Peyer's patch (tissue), 4 donors: ENCODE data around the gene GBX2.

Experiments used
- POLR2A ChIP-seq, 2 donors: fragments of 450-650 bp; IDR thresholded peaks; one replicate each; pipeline ENCODE4 v1.5.1; 2017; ENCODE audit warnings: antibody characterized with exemption in 2 of 2, mild to moderate bottlenecking in 2 of 2, moderate library complexity in 2 of 2
- TF ChIP-seq, protein P1 (sequence below), 6 experiments: fragments of 450-650 bp in 4 of 6; fragments of 200-600 bp in 2 of 6; sonication (generic) in 1 of 6; IDR thresholded peaks; one replicate each; pipeline ENCODE4 v1.5.1; 2017 to 2019; ENCODE audit warnings: antibody characterized with exemption in 6 of 6, mild to moderate bottlenecking in 3 of 6, moderate library complexity in 1 of 6

DNA sequence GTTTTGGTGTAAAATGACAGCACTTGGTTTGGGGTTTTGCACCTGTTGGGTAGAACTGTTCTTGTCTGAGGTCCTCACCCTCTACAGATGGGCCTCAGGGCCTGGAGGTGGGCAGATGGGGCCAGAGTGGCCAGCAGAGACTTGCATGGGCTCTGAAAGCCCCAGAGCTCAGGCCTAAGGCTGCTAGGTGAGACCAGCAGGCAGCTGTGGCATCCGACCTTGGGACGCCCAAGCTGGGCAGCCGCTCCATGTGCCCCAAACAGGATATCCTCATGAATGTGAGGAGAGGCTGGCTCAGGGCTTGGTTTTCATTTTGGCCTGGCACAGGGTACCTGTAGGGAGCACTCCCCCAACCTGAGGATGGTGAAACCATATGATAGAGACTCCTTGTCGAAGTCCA lies 38.3 kb downstream of the GBX2 start:
- no peak for TF ChIP-seq POLR2A (IDR thresholded peaks at IDR 0.05)
- TF ChIP-seq, protein P1, sequence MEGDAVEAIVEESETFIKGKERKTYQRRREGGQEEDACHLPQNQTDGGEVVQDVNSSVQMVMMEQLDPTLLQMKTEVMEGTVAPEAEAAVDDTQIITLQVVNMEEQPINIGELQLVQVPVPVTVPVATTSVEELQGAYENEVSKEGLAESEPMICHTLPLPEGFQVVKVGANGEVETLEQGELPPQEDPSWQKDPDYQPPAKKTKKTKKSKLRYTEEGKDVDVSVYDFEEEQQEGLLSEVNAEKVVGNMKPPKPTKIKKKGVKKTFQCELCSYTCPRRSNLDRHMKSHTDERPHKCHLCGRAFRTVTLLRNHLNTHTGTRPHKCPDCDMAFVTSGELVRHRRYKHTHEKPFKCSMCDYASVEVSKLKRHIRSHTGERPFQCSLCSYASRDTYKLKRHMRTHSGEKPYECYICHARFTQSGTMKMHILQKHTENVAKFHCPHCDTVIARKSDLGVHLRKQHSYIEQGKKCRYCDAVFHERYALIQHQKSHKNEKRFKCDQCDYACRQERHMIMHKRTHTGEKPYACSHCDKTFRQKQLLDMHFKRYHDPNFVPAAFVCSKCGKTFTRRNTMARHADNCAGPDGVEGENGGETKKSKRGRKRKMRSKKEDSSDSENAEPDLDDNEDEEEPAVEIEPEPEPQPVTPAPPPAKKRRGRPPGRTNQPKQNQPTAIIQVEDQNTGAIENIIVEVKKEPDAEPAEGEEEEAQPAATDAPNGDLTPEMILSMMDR (IDR thresholded peaks at IDR 0.05), result no peak
